HS-5 (cell line): ENCODE results near the gene TBX4.
"Not testable (repeated sequence)": the region's sequence is repeated elsewhere in the genome, so short reads cannot be mapped to it uniquely, and the experiment has no call there.

Experiments
- DNase-seq: peaks from one replicate; pipeline ENCODE4 v3.0.0-alpha.2; 2012; ENCODE audit warnings: low read depth

Gene TBX4

GRCh38 chr17:61484174-61484573 lies 32.0 kb downstream of the TBX4 start:
- DNase-seq: no peak

DNA sequence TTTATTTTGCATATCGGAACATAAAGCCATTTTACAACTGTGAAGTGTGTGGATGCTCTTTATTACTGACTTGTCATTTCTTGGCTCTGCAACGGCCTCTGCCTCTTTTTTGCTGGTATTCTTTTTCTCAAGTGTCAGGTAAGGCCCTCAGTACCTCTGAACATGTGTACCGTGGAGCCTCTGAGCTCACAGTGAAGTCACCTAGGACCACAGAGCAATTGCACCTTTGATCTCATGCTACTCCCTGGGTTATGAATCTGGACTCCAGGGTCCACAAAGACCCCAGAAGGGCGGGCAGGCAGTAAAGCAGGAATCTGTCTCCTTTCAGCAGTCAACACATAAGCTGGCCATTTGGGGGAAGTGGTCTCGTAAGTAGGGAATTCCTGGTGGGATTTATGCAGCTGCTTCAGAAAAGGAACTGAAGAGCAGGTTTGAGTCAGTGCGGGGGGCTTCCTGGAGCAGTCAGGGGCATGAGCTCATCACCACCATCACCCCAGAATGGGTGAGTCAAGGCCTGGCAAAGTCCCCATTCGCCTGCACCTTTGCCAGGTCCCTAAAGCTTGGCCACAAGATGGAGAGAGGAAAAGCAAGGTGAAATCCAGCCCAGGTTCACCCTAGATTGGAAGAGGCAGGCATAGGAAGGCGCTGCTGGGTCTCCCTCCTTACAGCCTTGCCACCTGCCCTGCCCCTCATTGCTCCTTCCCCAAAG lies 33.0 kb downstream of the TBX4 start:
- no peak for DNase-seq

GRCh38 chr17:61486135-61487120 lies 34.2 kb downstream of the TBX4 start:
- no peak for DNase-seq

DNA sequence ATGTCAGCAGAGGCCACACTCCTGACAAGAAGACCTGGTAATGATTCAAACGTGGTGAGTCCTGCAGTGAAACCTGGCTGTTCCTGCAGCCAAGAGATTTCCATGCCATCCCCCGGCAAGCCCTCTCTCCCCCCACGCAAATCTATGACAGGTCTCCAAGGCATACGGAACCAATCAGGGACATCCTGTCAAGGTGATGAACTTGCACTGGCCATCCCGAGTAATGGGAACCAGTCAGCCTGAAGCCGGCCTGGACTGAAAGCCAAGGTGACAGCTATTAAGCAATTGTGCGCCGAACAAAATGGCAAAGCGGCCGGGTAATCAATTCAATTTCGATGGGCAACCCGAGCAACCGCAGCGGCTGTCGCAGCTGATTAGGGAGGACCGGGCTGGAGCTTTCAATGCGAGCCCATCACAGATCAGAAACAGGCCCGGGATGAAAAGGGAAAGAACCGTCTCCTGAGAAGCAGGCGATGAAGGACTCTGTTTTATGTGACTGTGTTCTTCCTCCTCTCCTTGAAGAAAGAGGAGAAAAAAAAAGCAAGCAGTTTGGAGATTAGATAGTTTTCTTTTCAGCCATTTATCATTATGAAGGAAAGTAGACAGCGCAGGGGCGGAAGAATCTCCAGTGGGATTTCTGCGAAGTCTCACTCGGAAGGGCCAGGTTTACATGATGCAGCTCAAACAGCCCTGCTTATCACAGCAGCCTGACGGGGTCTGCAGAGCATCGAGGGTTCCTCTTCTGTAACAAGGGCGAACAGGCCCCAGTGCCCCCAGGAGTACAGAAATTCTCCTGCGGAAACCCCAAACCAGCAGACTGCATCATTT lies 35.2 kb downstream of the TBX4 start:
- no peak for DNase-seq

GRCh38 chr17:61487989-61488595 lies 35.9 kb downstream of the TBX4 start:
- no peak for DNase-seq

DNA sequence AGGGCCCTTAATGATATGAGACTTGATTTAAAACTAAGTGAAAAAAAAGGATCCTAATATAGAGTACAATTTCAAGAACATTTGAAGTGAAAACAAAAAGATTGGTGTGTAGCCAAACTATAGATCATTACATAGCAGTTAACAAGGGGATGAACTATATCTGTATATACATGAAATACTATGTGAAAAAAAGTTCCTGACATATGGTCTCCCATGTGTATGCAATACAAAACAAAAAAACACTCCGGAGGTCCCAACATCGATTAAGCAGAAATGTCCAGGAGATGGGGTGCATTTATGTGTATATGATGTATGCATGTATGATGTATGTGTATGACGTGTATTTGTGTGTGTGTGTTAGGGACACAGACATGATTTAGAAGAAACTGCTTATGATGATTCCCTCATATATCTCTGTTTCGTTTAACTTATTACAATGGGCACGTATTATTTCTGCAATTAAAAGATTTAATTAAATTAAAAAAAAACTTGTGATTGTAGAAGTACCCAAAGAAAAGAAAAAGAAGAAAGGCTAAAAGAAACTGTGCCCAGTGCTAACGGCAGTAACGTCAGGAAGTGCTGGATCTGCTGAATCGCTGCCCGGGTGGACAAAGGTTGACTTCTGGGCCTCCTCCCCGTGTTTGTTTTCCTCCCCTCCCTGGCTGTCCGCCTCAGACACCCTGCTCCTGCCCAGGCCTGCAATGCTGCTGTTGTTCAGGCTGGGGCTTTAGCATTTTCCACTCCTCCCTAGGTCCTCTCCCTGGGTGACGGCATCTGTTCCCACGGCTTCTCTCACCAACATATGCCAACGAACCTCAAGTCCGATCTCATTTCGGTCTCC lies 36.9 kb downstream of the TBX4 start:
- no peak for DNase-seq

GRCh38 chr17:61489719-61490490 lies 37.7 kb downstream of the TBX4 start:
- DNase-seq: no peak

DNA sequence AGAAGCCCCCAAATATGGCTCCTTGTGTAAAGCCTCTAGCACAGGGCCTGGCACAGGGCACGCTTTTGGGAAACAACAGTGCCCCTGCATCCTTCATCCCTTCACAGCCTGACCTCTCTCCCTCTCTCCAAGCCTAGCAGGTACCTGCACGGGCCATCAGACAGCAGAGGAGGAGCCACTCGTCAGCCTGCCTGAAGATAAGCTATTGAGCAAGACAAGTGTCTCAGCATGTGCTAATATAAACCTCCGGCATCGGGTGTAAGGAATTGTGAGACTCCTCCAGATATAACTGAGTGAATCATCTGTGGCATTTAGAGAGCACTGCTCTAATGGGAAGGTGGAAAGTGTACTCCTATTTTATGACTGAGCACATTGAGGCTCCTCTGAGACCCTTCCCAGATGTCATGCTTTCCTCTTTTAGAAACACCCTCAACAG lies 38.3 kb downstream of the TBX4 start:
- DNase-seq: peak; percentile 69

DNA sequence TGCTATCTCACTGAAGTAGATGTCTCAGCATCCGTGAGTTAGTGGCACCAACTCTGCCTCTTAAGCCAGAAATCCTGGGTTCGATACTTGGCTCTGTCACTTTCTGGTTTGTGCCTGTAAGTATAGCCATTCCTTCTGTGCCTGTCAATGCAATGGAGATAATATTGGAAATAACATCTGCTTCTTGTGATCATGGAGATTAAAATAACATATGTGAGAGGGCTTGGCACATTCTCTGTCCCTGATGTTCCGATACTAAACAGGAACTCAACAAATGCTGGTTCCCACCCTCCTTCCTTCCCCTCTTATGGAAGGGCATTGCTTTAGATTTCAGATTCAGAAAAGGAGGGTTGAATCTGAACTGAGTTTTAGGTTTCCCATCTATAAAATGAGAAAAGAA lies 39.8 kb downstream of the TBX4 start:
- DNase-seq: no peak

DNA sequence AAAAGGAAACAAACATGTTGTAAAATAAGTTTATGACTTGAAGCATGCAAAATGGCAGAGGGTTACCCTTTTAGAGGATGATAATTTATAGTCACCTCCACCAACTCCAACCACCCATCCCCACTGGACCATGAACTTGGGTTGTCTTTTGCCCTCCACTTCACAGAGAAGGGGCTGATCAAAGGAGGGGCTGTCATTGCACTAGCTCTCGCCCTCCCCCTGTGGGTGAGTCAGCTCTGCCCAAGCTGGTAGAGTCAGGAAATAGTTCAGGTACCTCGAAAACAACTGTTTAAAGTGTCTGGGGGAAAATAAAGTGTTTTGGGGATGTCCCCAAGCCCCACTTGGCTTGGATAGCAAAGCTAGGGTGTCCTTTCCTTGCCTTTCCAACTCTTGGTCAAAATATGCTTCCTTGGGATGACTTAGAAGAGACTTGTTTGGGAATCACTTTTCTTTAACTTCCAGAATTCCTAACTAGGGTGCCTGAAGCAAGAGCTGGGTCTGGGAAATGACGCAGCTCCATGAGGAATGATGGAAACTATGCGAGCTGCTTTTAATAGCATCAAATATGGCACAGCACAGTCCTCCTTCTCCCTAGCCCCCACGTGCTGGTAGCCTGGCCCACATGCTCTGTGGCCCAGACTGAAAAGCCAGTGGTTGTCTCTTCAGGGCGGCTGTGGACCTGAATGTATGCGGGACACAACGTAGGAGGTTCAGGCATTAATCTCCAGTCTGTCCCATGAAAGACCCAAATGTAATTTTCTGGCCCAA lies 40.7 kb downstream of the TBX4 start:
- DNase-seq: no peak

- DNase-seq: not testable (repeated sequence)
Observed at GRCh38 chr17:61493830-61494324, 41.7 kb downstream of the TBX4 start.

DNA sequence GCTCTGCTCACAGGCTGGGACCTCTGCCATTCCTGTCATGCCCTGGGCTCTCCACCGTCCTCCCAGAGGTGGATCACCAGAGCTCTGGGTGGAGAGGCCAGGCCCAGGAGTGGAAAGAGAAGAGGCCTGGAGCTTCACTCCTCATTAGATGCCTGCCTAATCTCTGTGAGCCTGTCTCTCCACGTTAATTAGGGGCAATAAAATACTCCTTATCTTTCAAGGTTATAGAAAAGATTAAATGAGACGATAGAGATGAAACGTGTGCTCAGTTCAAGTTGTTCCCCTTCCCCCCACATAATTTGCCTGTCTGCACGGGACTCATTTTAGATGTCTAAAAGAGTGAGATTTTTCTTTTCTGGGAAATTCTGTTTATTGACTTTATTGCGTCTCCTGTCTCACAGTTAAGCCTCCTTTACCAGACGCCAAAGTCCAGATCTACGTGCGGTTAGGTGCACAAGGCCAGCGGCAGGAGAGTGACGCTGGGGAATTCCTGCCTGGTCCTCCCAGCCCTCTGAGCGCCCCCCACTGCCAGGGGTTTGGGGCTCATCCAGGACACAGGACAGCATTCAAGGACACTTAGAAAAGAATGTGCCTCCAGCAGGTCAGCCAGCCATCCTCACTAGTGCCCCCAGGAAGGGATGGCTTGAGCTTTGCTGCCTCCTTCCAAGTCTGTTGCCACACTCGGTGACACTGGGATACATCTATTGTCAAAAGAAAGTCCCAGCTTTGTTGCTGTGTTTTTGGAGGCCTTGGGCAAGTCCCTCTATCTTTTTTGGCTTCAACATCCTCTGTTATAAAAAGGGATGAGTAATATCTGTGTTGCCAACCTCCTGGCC lies 42.3 kb downstream of the TBX4 start:
- DNase-seq: no peak

DNA sequence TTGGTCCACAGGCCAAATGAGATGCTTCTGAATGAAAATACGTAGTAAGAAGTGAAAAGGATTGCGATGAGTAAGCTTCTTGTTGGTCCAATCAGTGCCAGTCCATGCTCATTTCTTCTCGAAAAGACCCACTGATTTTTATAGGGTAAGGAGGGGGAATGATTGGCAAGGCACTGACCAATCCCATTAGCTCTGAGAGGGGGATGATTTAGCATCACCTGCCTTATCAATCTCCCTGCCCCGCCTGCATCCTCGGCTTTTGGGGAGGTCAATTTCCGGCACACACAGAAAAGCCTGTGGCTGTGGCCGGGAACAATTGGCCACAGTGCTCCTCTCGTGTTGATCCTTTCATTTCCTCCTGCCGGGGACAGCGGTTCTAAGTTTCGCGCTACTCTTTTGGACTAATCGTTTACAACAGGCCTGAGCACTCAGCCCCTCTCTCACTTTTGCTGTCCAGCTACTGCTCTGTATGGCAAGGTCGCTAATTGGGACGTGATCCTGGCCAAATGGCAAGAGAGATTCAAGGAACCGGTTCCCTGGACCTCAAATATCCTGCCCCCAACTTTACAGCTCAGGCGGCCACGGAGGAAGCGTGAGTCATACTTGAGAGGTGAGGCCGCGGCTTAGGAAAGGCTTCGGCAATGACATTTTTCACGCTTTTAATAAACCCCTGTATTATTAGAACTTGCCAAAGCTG lies 43.1 kb downstream of the TBX4 start:
- peak; percentile 80 for DNase-seq

DNA sequence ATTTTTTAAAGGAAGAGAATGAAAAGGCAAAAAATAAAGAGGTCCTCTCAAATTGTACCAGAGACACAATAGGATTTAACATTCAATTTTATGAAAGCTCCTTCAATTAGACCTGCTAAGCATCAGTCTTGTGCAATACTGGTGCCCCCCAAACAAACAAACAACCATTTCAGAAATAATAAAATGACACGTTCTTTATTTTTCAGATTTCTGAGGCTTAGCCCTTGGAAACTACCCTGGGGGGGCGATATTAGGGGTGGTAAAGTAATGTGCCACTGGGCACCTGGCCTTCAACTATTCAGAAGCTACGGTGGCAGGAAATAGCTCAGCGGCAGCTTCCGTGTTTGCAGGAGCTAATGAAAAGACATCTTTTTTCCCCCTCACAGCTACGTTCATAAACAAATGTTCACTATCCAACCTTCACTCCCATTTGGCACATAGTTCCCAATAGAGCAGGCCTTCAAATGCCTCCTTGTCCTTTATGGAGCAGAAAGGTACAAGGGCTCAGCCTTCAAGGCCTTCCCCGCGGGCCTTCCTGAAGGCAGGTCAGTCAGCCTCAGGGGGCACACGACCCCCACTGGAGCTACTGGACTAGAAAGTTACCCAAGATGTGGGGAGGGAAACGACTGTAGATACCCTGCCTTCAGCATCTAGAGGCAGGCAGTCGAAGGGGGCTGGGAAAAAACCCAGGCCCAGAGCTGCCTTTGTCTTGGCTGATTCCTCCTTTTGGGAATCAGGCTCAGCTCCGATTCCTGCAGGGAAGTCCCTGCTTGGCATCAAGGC lies 44.1 kb downstream of the TBX4 start:
- no peak for DNase-seq

DNA sequence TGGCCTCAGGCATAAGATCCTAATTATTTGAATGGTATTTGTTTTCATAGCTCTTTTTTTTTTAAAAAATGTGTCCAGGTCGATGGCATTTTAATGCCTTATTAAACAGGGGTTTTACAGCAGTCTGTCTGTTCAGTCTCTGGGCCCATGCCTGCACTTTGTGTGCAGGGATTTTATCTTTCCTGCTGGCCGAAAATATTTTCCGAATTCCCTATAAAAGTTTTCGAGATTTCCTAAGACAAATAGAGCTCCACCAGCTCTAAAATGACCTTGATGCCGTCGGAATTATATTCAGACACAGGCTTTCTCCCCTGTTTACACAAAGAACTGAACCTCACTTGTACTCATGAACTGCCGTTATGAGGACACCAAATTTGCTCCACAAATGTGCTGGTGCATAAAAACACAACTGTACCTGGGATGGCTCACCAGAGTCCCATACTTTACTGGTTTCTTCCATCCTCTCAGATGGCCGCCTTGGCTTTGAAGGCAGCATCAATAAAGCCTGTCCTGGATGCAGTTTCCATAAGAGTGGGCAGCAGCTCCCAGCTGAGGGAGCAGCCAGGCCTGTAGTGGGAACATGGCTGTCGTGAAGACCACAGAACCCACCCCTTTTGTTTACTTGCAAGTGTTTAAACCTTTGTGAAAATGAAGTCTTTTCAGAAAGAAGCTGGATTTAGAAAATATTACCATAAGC lies 44.9 kb downstream of the TBX4 start:
- DNase-seq: no peak
